ENCODE data around the gene POU2AF3.
"Not testable (repeated sequence)": the region's sequence is repeated elsewhere in the genome, so short reads cannot be mapped to it uniquely, and the experiment has no call there.

POU2AF3 gene

DNA sequence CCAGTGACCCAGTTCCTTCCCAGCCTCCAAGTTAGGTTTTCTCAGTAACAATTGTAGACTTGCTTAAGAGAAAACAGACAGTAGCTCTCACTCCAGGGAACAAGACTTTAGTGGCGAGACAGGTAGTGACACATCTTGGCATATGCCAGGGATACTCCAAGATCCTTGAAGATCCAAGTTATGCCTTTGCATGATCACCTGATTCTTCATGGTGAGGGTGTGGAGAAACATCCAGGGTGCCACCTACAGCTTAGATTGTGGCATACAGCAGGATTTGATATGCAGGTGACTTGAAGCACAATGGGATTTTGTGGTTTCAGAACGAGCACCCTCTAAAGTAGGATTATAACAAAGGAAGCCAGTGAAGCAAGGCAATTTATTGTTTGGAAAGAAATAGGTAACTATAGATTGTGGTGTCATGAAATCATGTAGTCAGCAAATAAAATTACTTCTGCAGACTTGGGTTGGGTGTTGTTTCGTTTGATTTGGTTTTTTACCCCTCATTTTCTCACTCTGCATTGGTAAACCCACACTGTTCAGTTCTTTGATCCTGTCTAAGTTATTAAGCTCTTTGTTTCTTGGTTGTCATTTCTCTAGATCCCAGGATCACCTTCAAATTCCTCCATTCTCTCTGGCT lies 9.2 kb downstream of the POU2AF3 start:
- Histone ChIP-seq H3K27me3 (ENCODE audit: control insufficient read depth in 5 of 5, insufficient read depth in 4 of 5, low read length in 5 of 5) (peaks cover 0 to 4% (median 0%) of the 10 kb centered on the region in 5 donors), H3K4me1 (ENCODE audit: control insufficient read depth in 5 of 5, insufficient read depth in 5 of 5, low read length in 5 of 5) (peaks cover 2 to 11% (median 4%) of the 10 kb centered on the region in 5 donors), H3K4me3 (ENCODE audit: low read depth in 1 of 5, low read length in 5 of 5) (no peak overlapping the region), H3K27ac (ENCODE audit: low read depth, low read length) (no peak overlapping the region), H3K9ac (ENCODE audit: low read length in 5 of 5) (no peak overlapping the region), H3K36me3 (ENCODE audit: control insufficient read depth in 5 of 5, insufficient read depth in 5 of 5, low read length in 5 of 5) (no peaks in the 10 kb centered on the region), H3K9me3 (ENCODE audit: control insufficient read depth in 5 of 5, low read length in 5 of 5) (no peaks in the 10 kb centered on the region)

DNA sequence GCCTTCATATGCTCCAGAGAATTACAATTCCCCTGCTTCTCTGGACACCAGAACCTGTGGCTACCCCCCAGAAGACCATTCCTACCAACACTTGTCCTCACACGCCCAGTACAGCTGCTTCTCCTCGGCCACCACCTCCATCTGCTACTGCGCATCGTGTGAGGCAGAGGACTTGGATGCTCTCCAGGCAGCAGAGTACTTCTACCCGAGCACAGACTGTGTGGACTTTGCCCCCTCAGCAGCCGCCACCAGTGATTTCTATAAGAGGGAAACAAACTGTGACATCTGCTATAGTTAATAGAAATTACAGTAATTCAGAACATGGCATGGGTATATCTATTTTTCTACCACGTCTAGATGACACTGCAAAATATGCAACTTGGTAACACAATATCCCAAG lies 9.8 kb downstream of the POU2AF3 start:
- H3K27ac ChIP-seq (ENCODE audit: low read depth, low read length), result no peak overlapping the region
- peaks cover 0 to 4% (median 0%) of the 10 kb centered on the region in 5 donors for H3K27me3 ChIP-seq (ENCODE audit: control insufficient read depth in 5 of 5, insufficient read depth in 4 of 5, low read length in 5 of 5)
- H3K4me1 ChIP-seq (ENCODE audit: control insufficient read depth in 5 of 5, insufficient read depth in 5 of 5, low read length in 5 of 5), result peaks cover 2 to 7% (median 4%) of the 10 kb centered on the region in 5 donors
- H3K9me3 ChIP-seq (ENCODE audit: control insufficient read depth in 5 of 5, low read length in 5 of 5), result no peaks in the 10 kb centered on the region
- no peaks in the 10 kb centered on the region for H3K36me3 ChIP-seq (ENCODE audit: control insufficient read depth in 5 of 5, insufficient read depth in 5 of 5, low read length in 5 of 5)
- no peak overlapping the region for H3K4me3 ChIP-seq (ENCODE audit: low read depth in 1 of 5, low read length in 5 of 5)
- H3K9ac ChIP-seq (ENCODE audit: low read length in 5 of 5), result no peak overlapping the region

DNA sequence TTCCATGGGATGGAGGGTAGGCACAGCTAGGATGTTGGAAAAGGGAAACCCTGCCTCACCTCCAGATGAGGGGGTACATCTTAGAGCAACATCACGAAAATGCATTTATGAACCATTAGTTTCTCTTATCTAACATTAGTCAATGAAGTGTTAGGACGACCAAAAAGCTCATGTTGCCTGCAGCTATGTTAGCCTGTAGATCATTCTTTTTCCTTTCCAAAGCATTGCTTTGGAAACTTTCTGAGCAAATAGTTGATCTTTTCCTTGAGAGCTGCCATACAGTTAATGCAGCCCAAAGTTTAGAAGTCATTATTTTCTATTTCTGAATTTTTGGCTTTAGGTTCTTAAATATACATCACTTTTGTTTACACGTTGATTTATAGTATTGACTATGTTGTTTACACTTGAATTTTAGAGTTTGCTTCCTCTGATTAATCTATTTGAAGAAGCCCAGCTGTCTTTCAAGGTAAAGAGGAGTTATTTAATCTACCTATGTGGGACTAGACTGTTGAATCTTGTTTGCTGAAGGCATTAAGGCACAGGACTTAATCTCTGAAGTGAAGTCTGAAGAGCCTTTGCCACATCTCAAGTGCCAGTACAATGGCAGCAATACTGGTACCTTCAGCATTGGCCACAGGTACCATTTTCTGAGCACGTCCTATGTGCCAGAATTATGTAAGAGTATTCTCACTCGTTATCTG lies 11.0 kb downstream of the POU2AF3 start:
- Histone ChIP-seq H3K36me3 (ENCODE audit: control insufficient read depth in 5 of 5, insufficient read depth in 5 of 5, low read length in 5 of 5) (no peaks in the 10 kb centered on the region), H3K27me3 (ENCODE audit: control insufficient read depth in 5 of 5, insufficient read depth in 4 of 5, low read length in 5 of 5) (peaks cover 0 to 4% (median 0%) of the 10 kb centered on the region in 5 donors), H3K4me1 (ENCODE audit: control insufficient read depth in 5 of 5, insufficient read depth in 5 of 5, low read length in 5 of 5) (no peaks in the 10 kb centered on the region), H3K9ac (ENCODE audit: low read length in 5 of 5) (no peak overlapping the region), H3K4me3 (ENCODE audit: low read depth in 1 of 5, low read length in 5 of 5) (no peak overlapping the region), H3K9me3 (ENCODE audit: control insufficient read depth in 5 of 5, low read length in 5 of 5) (no peaks in the 10 kb centered on the region), H3K27ac (ENCODE audit: low read depth, low read length) (no peak overlapping the region)

DNA sequence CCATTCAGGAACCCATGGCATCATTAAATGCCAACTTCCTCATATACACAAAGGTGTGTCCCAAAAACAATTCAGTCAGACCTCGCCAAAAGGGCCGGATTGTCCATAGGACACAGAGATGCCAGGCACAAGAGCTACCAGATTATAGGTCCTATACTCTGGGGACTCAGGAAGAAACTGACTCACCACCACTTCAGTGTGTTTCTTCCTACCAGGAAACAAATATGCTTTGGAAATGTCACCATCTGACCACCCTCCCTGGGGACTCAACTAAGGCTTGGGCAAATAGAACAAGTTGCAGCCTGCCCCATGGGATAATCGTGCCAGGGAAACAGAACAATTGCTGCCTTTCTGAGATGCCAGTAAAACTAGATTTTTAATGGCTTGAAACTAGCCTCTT lies 11.7 kb downstream of the POU2AF3 start:
- H3K4me1 ChIP-seq (ENCODE audit: control insufficient read depth in 5 of 5, insufficient read depth in 5 of 5, low read length in 5 of 5), result no peaks in the 10 kb centered on the region
- no peaks in the 10 kb centered on the region for H3K36me3 ChIP-seq (ENCODE audit: control insufficient read depth in 5 of 5, insufficient read depth in 5 of 5, low read length in 5 of 5)
- H3K9ac ChIP-seq (ENCODE audit: low read length in 5 of 5), result no peak overlapping the region
- no peak overlapping the region for H3K27ac ChIP-seq (ENCODE audit: low read depth, low read length)
- no peaks in the 10 kb centered on the region for H3K9me3 ChIP-seq (ENCODE audit: control insufficient read depth in 5 of 5, low read length in 5 of 5)
- no peak overlapping the region for H3K4me3 ChIP-seq (ENCODE audit: low read depth in 1 of 5, low read length in 5 of 5)
- peaks cover 0 to 4% (median 0%) of the 10 kb centered on the region in 5 donors for H3K27me3 ChIP-seq (ENCODE audit: control insufficient read depth in 5 of 5, insufficient read depth in 4 of 5, low read length in 5 of 5)

DNA sequence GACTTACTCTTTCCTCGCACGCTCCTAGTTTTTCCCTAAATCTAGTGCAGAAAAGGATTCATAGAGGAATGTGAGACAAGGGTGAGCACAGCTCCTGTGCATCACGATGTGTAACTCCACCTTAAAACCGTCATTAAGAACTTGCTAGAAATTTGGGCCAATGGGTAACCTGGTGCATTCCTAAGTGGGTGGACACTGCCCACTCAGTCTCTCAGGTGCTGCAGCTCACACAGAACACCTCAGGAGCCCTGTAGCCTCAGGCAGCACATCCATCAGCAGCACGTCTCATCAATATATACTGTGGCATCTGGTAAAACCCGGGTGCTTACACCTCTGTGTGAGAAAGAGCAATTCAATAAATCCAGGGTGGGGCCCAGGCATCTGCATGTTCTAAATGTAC lies 12.4 kb downstream of the POU2AF3 start:
- Histone ChIP-seq H3K27me3 (ENCODE audit: control insufficient read depth in 5 of 5, insufficient read depth in 4 of 5, low read length in 5 of 5) (peaks cover 0 to 4% (median 0%) of the 10 kb centered on the region in 5 donors), H3K27ac (ENCODE audit: low read depth, low read length) (no peak overlapping the region), H3K4me3 (ENCODE audit: low read depth in 1 of 5, low read length in 5 of 5) (no peak overlapping the region), H3K9ac (ENCODE audit: low read length in 5 of 5) (no peak overlapping the region), H3K4me1 (ENCODE audit: control insufficient read depth in 5 of 5, insufficient read depth in 5 of 5, low read length in 5 of 5) (no peaks in the 10 kb centered on the region), H3K36me3 (ENCODE audit: control insufficient read depth in 5 of 5, insufficient read depth in 5 of 5, low read length in 5 of 5) (no peaks in the 10 kb centered on the region), H3K9me3 (ENCODE audit: control insufficient read depth in 5 of 5, low read length in 5 of 5) (no peaks in the 10 kb centered on the region)

DNA sequence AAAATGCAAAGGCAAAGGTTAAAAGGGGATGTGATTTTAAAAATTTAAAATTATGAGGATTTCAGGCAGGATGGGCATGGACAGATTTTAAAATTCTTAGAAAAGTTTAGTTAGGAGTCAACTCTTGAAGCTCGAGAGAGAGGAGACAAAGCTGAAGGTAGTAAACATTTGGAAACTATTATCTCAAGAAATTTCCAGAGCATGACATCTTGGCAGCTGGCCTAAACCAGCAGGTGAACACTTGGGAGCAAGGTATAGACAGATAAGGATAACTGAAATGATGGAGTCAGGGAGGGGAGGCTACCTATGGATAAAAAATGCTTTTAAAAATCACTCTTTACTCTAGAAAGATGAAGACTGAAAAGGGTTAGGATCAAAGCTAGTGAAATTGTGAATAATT lies 13.7 kb downstream of the POU2AF3 start:
- no peaks in the 10 kb centered on the region for H3K36me3 ChIP-seq (ENCODE audit: control insufficient read depth in 5 of 5, insufficient read depth in 5 of 5, low read length in 5 of 5)
- H3K9ac ChIP-seq (ENCODE audit: low read length in 5 of 5), result no peak overlapping the region
- H3K27ac ChIP-seq (ENCODE audit: low read depth, low read length), result no peak overlapping the region
- peaks cover 0 to 4% (median 0%) of the 10 kb centered on the region in 5 donors for H3K27me3 ChIP-seq (ENCODE audit: control insufficient read depth in 5 of 5, insufficient read depth in 4 of 5, low read length in 5 of 5)
- no peaks in the 10 kb centered on the region for H3K4me1 ChIP-seq (ENCODE audit: control insufficient read depth in 5 of 5, insufficient read depth in 5 of 5, low read length in 5 of 5)
- H3K4me3 ChIP-seq (ENCODE audit: low read depth in 1 of 5, low read length in 5 of 5), result no peak overlapping the region
- H3K9me3 ChIP-seq (ENCODE audit: control insufficient read depth in 5 of 5, low read length in 5 of 5), result no peaks in the 10 kb centered on the region

DNA sequence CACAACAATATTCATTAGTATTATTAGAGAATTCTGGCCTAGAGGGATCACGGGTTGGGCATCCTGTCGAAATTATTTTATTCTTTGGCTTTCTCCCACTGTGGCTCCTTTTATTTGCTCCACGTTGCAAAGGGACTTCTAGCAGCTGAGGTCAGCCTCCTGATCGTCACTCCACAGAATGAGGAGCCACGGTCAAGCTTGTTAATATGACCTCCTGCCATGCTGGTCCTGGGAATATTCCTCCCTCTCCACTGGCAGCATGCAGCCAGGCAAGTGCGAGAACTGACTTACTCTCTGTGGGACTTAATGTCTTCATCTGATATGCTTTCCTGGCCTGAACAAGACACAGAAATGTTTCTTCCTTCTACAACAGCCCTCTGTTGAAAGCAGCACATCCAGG lies 20.9 kb downstream of the POU2AF3 start:
- no peaks in the 10 kb centered on the region for H3K9me3 ChIP-seq (ENCODE audit: control insufficient read depth in 5 of 5, low read length in 5 of 5)
- peaks cover 0 to 21% (median 8%) of the 10 kb centered on the region in 5 donors for H3K4me1 ChIP-seq (ENCODE audit: control insufficient read depth in 5 of 5, insufficient read depth in 5 of 5, low read length in 5 of 5)
- no peaks in the 10 kb centered on the region for H3K36me3 ChIP-seq (ENCODE audit: control insufficient read depth in 5 of 5, insufficient read depth in 5 of 5, low read length in 5 of 5)
- H3K9ac ChIP-seq (ENCODE audit: low read length in 5 of 5), result no peak overlapping the region
- H3K27ac ChIP-seq (ENCODE audit: low read depth, low read length), result no peak overlapping the region
- no peaks in the 10 kb centered on the region for H3K27me3 ChIP-seq (ENCODE audit: control insufficient read depth in 5 of 5, insufficient read depth in 4 of 5, low read length in 5 of 5)
- H3K4me3 ChIP-seq (ENCODE audit: low read depth in 1 of 5, low read length in 5 of 5), result no peak overlapping the region

DNA sequence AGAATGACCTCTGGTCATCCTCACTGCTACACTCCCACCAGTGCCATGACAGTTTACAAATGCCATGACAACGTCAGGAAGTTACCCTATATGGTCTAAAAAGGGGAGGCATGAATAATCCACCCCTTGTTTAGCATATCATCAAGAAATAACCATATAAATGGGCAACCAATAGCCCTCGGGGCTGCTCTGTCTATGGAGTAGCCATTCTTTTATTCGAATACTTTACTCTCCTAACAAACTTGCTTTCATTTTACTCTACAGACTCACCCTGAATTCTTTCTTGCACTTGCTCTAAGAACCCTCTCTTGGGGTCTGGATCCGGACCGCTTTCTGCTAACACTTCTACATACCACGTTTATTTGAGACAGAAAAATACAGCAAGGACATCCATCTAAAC lies 21.9 kb downstream of the POU2AF3 start:
- H3K9me3 ChIP-seq (ENCODE audit: control insufficient read depth in 5 of 5, low read length in 5 of 5); H3K36me3 ChIP-seq (ENCODE audit: control insufficient read depth in 5 of 5, insufficient read depth in 5 of 5, low read length in 5 of 5); H3K27me3 ChIP-seq (ENCODE audit: control insufficient read depth in 5 of 5, insufficient read depth in 4 of 5, low read length in 5 of 5); H3K4me3 ChIP-seq (ENCODE audit: low read depth in 1 of 5, low read length in 5 of 5); H3K27ac ChIP-seq (ENCODE audit: low read depth, low read length); H3K9ac ChIP-seq (ENCODE audit: low read length in 5 of 5): not testable (repeated sequence)
- peaks cover 0 to 27% (median 16%) of the 10 kb centered on the region in 5 donors for H3K4me1 ChIP-seq (ENCODE audit: control insufficient read depth in 5 of 5, insufficient read depth in 5 of 5, low read length in 5 of 5)

DNA sequence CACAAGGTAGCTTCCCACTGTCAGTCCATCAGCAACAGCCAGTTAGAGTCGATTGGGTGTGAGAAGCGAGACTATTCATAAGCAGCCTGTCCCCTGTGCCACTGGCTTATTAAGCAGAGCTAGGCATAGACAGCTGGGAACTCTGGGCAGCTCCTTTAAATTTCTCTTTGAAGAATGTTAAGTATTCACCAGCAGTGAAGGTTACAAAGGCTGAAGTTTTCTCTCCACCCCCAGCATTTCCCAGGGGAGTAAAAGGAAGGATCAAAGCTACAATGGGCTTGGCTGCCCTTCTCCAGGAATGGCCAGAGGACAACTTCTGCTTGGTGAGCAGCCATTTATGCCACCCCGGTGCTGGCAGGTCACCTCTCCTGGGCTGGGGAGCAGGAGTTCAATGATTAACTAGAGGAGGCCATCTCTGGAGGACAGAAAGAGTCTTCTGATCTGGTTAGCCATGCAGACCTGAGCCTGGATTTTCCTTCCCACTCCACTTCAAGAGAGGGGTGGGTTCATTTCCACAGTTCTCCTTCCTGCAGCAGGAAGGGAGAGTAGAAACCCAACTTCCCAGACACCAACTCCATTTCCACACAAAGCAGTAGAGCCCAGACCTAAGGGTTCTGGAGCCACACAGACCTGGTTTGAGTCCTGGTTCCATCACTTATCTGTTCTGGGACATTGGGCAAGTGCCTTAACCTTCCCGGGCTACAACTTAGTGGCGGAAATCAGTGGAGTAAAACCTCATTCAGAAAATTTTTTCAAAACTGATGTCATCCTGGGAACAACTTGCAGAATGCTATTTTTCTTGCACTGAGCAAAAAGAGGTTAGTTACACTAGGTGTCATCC lies 22.6 kb downstream of the POU2AF3 start:
- H3K4me1 ChIP-seq (ENCODE audit: control insufficient read depth in 5 of 5, insufficient read depth in 5 of 5, low read length in 5 of 5), result peaks cover 0 to 27% (median 16%) of the 10 kb centered on the region in 5 donors
- no peak overlapping the region for H3K9ac ChIP-seq (ENCODE audit: low read length in 5 of 5)
- no peaks in the 10 kb centered on the region for H3K9me3 ChIP-seq (ENCODE audit: control insufficient read depth in 5 of 5, low read length in 5 of 5)
- no peak overlapping the region for H3K4me3 ChIP-seq (ENCODE audit: low read depth in 1 of 5, low read length in 5 of 5)
- H3K27me3 ChIP-seq (ENCODE audit: control insufficient read depth in 5 of 5, insufficient read depth in 4 of 5, low read length in 5 of 5), result no peaks in the 10 kb centered on the region
- no peaks in the 10 kb centered on the region for H3K36me3 ChIP-seq (ENCODE audit: control insufficient read depth in 5 of 5, insufficient read depth in 5 of 5, low read length in 5 of 5)
- H3K27ac ChIP-seq (ENCODE audit: low read depth, low read length), result no peak overlapping the region

DNA sequence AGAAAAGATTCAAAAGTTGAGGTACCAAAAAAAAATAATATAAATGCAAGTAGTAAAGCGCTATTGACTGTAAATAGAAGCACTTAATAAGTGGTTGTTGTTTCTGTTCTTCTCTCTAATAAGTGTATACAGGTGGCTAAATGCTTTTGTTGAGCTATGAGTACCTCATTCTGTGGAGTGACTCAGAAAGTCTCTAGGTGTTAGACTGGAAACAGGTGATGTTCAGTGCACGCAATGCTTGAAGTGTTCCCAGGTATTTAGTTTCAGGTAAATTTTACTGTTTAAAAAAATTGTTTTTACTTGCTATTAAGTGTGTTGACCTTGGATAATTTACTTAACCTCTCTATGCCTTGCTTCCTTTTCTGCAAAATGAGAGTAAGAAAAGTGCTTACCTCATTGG lies 24.2 kb downstream of the POU2AF3 start:
- H3K27ac ChIP-seq (ENCODE audit: low read depth, low read length), result no peak overlapping the region
- no peaks in the 10 kb centered on the region for H3K36me3 ChIP-seq (ENCODE audit: control insufficient read depth in 5 of 5, insufficient read depth in 5 of 5, low read length in 5 of 5)
- H3K4me3 ChIP-seq (ENCODE audit: low read depth in 1 of 5, low read length in 5 of 5), result no peak overlapping the region
- no peak overlapping the region for H3K9ac ChIP-seq (ENCODE audit: low read length in 5 of 5)
- peaks cover 0 to 27% (median 17%) of the 10 kb centered on the region in 5 donors for H3K4me1 ChIP-seq (ENCODE audit: control insufficient read depth in 5 of 5, insufficient read depth in 5 of 5, low read length in 5 of 5)
- H3K27me3 ChIP-seq (ENCODE audit: control insufficient read depth in 5 of 5, insufficient read depth in 4 of 5, low read length in 5 of 5), result no peaks in the 10 kb centered on the region
- H3K9me3 ChIP-seq (ENCODE audit: control insufficient read depth in 5 of 5, low read length in 5 of 5), result no peaks in the 10 kb centered on the region
